Measurements from ENCODE around the gene OGG1. TPM values are rescaled to one million over a fixed set of nuclear protein-coding genes. Genes with fewer than 3 reads are reported as not detected.
A peak's percentile ranks its signal among the peaks of the same experiment; 100 is the strongest.

OGG1 gene
- total RNA-seq, 6 donors from 2014 or later, result 13.7 to 49.2 (median 18.3) TPM

DNA sequence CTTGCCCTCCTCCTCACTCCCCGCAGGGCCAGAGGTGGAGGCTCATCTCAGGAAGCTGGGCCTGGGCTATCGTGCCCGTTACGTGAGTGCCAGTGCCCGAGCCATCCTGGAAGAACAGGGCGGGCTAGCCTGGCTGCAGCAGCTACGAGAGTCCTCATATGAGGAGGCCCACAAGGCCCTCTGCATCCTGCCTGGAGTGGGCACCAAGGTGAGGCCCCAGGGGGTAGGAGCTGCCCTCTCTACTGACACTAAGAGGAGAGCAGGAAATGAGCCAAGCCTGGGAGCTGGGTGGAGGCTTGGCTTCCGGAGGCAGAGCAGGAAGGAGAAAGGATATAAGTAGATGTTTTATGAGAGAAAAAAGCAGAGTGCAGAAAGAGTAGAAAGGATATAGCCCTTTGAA lies 4.9 kb downstream of the OGG1 start:
- WGBS, 2 donors, result 52 to 63% methylated on average over 8 of the region's 8 CpGs
- H3K4me3 ChIP-seq, result no peak overlapping the region
- peaks cover 0 to 73% (median 47%) of the 10 kb centered on the region in 4 donors for H3K36me3 ChIP-seq
- DNase-seq (no peak), ATAC-seq (ENCODE audit: low FRiP score in 2 of 2) (no peak)
- no peaks in the 10 kb centered on the region for H3K27me3 ChIP-seq
- TF ChIP-seq EP300 (IDR thresholded peaks at IDR 0.05), result no peak
- no peak for TF ChIP-seq POLR2A (IDR thresholded peaks at IDR 0.05)
- TF ChIP-seq, protein P1, sequence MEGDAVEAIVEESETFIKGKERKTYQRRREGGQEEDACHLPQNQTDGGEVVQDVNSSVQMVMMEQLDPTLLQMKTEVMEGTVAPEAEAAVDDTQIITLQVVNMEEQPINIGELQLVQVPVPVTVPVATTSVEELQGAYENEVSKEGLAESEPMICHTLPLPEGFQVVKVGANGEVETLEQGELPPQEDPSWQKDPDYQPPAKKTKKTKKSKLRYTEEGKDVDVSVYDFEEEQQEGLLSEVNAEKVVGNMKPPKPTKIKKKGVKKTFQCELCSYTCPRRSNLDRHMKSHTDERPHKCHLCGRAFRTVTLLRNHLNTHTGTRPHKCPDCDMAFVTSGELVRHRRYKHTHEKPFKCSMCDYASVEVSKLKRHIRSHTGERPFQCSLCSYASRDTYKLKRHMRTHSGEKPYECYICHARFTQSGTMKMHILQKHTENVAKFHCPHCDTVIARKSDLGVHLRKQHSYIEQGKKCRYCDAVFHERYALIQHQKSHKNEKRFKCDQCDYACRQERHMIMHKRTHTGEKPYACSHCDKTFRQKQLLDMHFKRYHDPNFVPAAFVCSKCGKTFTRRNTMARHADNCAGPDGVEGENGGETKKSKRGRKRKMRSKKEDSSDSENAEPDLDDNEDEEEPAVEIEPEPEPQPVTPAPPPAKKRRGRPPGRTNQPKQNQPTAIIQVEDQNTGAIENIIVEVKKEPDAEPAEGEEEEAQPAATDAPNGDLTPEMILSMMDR (IDR thresholded peaks at IDR 0.05), result no peak
- no peak for TF ChIP-seq POLR2AphosphoS5 (IDR thresholded peaks at IDR 0.05)
- no peaks in the 10 kb centered on the region for H3K9me3 ChIP-seq
- peaks cover 24 to 39% (median 31%) of the 10 kb centered on the region in 4 donors for H3K4me1 ChIP-seq
- peak overlapping the region; percentile 29 to 81 (median 56) for H3K27ac ChIP-seq

DNA sequence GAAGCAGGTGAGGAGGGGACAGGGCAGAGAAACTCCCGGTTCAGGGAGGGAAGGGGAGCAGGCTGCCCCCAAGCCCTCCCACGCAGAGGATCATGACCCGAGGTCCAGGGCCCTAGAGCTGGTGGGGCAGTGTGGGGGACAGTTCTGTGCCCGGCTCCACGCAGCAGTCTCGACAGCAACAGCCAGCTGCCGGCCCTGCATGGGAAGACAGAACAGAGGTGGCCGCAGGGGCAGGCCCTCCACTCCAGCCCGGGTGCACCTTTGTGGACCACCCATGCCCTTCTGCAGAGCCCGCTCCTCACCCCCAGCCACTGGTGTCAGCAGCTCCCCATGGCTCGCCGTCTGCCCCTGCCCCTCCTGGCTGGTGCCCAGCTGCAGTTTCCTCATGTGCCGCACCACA lies 7.7 kb downstream of the OGG1 start:
- Histone ChIP-seq H3K36me3 (peaks cover 0 to 87% (median 56%) of the 10 kb centered on the region in 4 donors), H3K27ac (no peak overlapping the region), H3K4me3 (no peak overlapping the region), H3K4me1 (peaks cover 10 to 18% (median 14%) of the 10 kb centered on the region in 4 donors), H3K9me3 (no peaks in the 10 kb centered on the region), H3K27me3 (no peaks in the 10 kb centered on the region)
- peak in 1 of 2 donors; percentile 55 for DNase-seq
- ATAC-seq (ENCODE audit: low FRiP score in 2 of 2), result no peak
- TF ChIP-seq, protein P1 (IDR thresholded peaks at IDR 0.05), result no peak
- TF ChIP-seq POLR2AphosphoS5 (IDR thresholded peaks at IDR 0.05) (no peak), POLR2A (IDR thresholded peaks at IDR 0.05) (no peak), EP300 (IDR thresholded peaks at IDR 0.05) (no peak)
- 90 to 92% methylated on average over 13 of the region's 13 CpGs for WGBS, 2 donors

DNA sequence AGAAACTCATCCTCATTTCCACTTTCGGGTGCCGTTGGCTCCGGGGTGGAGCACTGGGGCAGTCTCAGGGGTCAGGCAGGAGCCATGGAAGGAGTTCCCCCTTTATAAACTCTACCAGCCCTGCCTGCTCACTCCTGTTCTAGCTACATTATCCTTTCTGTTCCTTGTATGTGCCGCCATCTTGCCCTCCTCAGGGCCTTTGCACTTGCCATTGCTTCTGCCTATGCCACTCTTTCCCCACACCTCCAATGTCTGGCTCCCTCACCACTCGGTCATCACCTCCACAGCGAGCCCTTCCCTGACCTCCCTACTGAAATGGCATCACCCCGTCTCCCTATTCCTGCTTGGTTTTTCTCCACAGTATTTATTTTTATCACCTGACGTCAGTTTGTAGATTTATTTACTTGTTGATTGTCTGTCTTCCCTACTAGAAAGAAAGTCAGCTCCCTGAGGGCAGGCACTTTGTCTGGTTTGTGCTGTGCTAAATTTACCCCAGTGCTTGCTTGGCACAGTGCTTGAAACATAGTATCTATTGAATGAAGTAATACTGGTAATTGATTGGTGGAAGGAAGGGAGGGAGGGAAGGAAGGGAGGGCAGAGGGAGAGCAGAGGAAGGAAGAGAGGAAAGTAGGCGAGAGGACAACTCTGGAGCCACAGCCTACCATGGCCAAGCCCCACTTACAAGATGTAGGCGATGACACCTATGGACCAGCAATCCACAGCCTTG lies 11.2 kb downstream of the OGG1 start:
- Histone ChIP-seq H3K27me3 (no peaks in the 10 kb centered on the region), H3K4me1 (no peaks in the 10 kb centered on the region), H3K27ac (no peak overlapping the region), H3K9me3 (no peaks in the 10 kb centered on the region), H3K4me3 (no peak overlapping the region), H3K36me3 (peaks cover 0 to 76% (median 57%) of the 10 kb centered on the region in 4 donors)
- ATAC-seq (ENCODE audit: low FRiP score in 2 of 2) (no peak), DNase-seq (no peak)
- TF ChIP-seq EP300 (IDR thresholded peaks at IDR 0.05), result no peak
- TF ChIP-seq POLR2A (IDR thresholded peaks at IDR 0.05), result no peak
- TF ChIP-seq, protein P1 (IDR thresholded peaks at IDR 0.05), result no peak
- TF ChIP-seq POLR2AphosphoS5 (IDR thresholded peaks at IDR 0.05), result no peak
- 98% methylated on average over 10 of the region's 10 CpGs for WGBS, 2 donors

DNA sequence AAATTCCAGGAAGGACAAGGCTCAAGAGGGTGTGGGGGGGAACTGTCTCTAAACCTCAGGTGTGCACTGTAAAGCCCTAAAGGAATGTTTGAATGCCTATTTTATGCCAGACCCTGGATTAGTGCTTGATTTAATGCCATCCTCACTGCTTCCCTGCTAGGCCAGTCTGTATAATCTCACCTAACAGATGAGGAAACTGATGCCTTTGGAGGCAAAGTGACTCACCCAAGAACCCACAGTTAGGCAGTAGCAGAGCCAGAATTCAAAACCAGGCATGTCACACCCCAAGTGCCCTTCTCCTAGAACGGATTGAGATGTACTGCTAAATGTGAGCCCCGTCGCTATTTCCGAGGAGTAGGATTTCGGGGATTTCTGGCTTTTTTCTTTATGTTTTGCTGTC lies 12.2 kb downstream of the OGG1 start:
- TF ChIP-seq, protein P1 (IDR thresholded peaks at IDR 0.05), result no peak
- TF ChIP-seq POLR2A (IDR thresholded peaks at IDR 0.05) (no peak), EP300 (IDR thresholded peaks at IDR 0.05) (no peak), POLR2AphosphoS5 (IDR thresholded peaks at IDR 0.05) (no peak)
- Histone ChIP-seq H3K36me3 (peaks cover 0 to 71% (median 48%) of the 10 kb centered on the region in 4 donors), H3K4me3 (no peak overlapping the region), H3K27ac (no peak overlapping the region), H3K4me1 (peaks cover 1 to 5% (median 3%) of the 10 kb centered on the region in 4 donors), H3K9me3 (no peaks in the 10 kb centered on the region), H3K27me3 (no peaks in the 10 kb centered on the region)
- ATAC-seq (ENCODE audit: low FRiP score in 2 of 2) (no peak), DNase-seq (no peak)
- WGBS, 2 donors, result 97% methylated on average over 5 of the region's 5 CpGs

DNA sequence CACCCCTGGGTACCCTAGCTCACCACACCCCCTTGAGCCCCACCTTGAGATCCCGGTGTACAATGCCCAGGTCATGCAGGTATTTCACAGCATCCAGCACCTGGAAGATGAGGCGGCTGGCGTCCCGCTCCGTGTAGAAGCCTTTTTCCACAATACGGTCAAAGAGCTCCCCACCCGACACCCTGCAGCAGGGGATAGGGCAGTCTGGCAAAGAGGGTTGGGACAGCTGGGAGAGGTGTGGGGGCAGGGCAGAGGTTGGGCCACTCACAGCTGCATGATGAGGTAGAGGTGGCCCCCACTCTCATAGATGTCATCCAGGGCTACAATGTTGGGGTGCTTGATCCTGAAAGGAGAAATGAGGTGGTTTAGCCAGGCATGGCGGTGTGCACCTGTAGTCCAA lies 13.1 kb downstream of the OGG1 start:
- H3K9me3 ChIP-seq, result no peaks in the 10 kb centered on the region
- TF ChIP-seq POLR2A (IDR thresholded peaks at IDR 0.05) (no peak), EP300 (IDR thresholded peaks at IDR 0.05) (no peak), POLR2AphosphoS5 (IDR thresholded peaks at IDR 0.05) (no peak)
- TF ChIP-seq, protein P1 (IDR thresholded peaks at IDR 0.05), result no peak
- no peak for ATAC-seq (ENCODE audit: low FRiP score in 2 of 2)
- no peak overlapping the region for H3K27ac ChIP-seq
- 96% methylated on average over 8 of the region's 8 CpGs for WGBS, 2 donors
- no peak for DNase-seq
- H3K4me1 ChIP-seq, result peaks cover 9 to 14% (median 11%) of the 10 kb centered on the region in 4 donors
- no peak overlapping the region for H3K4me3 ChIP-seq
- H3K27me3 ChIP-seq, result no peaks in the 10 kb centered on the region
- H3K36me3 ChIP-seq, result peaks cover 0 to 61% (median 40%) of the 10 kb centered on the region in 4 donors
